GM12864 (cell line): ENCODE results near the gene UBAP1.
"Not testable (repeated sequence)": the region's sequence is repeated elsewhere in the genome, so short reads cannot be mapped to it uniquely, and the experiment has no call there.

Experiments
- DNase-seq: peaks from one replicate; pipeline ENCODE4 v3.0.0-alpha.2; 2011; ENCODE audit warnings: low read depth
- H3K4me3 ChIP-seq: 2 replicates; pipeline ENCODE4 v1.5.1; 2011; ENCODE audit warnings: mild to moderate bottlenecking, low read depth, low read length, control low read depth
- TF ChIP-seq, protein P1 (sequence below): IDR thresholded peaks from 2 replicates; pipeline ENCODE4 v1.5.1; 2011; ENCODE audit warnings: low read depth, mild to moderate bottlenecking, moderate library complexity, low read length, control low read depth, inconsistent platforms; ENCODE audit errors: missing control alignments

UBAP1 gene

DNA sequence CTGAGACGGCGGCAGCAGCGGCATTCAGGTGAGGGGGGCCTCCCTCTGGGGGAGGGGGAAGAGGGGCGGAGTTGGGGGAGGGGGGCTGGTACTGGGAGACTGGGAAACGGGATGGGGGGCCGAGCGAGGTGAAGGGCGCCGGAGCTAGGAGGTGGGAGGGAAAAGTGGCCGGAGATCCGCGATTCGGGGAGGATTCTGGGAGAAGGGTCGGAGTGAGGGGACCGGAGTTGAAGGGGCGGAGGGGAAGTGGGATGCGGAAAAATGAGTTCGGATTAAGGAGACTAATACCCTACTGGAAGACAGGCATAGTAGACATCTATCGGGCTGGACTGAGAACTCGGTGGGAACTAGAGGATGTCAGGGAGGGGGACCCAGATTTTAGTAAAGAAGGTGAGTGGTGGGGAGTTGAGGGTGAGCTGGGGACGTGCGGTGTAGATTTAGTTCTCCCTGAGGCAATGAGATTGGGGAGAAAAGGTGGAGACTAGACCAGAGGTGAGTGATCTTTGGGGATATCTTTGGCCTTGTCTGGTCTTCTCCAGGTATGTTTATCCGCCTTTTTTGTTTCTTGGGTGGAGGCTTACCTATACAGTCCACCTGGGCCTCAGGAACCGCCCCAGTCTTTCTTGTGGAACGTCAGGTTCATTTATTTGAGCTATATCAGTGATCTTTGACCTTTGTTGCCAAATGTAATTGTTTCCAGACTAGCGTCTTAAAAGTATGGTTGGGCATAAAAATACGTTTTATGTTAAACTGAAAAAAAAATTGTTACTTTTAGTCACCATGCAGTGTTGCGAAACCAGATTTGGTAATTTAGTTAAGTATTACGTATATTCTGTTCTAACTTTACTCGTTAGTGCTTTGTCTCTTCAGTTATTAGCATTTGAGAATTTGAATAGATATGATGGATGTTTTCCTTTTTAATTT, 632 bp downstream of the UBAP1 start:
- DNase-seq = no peak
- TF ChIP-seq, protein P1, sequence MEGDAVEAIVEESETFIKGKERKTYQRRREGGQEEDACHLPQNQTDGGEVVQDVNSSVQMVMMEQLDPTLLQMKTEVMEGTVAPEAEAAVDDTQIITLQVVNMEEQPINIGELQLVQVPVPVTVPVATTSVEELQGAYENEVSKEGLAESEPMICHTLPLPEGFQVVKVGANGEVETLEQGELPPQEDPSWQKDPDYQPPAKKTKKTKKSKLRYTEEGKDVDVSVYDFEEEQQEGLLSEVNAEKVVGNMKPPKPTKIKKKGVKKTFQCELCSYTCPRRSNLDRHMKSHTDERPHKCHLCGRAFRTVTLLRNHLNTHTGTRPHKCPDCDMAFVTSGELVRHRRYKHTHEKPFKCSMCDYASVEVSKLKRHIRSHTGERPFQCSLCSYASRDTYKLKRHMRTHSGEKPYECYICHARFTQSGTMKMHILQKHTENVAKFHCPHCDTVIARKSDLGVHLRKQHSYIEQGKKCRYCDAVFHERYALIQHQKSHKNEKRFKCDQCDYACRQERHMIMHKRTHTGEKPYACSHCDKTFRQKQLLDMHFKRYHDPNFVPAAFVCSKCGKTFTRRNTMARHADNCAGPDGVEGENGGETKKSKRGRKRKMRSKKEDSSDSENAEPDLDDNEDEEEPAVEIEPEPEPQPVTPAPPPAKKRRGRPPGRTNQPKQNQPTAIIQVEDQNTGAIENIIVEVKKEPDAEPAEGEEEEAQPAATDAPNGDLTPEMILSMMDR = no peak
- H3K4me3 ChIP-seq = peak overlapping the region; percentile 79

DNA sequence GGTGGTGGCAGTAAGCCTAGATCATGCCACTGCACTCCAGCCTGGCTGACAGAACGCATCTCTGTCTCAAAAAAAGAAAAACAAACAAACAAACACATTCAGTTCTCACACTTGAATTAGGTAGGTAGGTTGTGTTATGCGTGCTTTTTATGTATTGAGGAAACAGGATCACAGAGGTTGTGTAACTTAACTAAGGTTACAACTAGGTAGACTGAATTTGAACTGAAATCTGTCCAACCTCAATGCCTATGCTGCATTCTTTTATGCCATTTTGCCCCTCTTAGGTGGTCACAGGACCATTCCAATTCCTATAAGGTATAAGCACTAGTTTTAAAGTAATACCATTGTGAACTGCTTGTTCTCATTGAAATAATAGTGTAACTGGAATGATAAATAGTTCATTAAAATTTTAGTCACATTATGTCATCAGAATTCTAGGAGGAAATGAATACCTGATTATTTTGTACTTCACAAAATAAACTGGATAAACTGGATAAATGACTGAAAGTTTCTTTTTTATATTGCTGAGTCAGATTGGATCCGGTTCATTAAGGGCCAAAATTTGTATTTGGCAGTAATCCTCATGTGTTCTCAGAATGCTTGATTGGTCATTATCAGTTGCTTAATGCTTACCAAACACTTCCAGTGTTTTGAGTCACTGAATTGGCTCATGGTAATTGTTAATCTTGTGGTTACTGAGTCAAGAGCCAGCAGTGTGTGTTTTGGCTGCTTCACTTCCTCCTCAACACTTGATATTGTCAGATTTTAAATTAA, 7.1 kb downstream of the UBAP1 start:
- DNase-seq = no peak
- TF ChIP-seq, protein P1 = no peak
- H3K4me3 ChIP-seq = no peak overlapping the region

DNA sequence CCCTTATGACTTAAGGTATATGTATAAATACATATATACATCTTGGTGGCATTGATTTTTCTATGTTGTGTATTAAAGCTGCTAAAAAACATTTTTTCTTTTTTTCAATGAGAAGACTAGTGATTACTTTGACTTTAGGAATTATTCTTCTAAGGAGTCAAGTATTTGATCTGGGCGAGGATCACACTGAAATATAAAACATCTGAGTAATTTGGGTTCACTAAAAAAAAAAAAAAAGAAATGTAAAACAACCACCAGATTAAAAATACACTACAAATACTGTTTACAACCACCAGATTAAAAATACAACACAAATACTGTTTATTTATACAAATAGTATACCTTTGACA, 9.0 kb downstream of the UBAP1 start:
- no peak for DNase-seq
- no peak overlapping the region for H3K4me3 ChIP-seq
- TF ChIP-seq, protein P1 = no peak

DNA sequence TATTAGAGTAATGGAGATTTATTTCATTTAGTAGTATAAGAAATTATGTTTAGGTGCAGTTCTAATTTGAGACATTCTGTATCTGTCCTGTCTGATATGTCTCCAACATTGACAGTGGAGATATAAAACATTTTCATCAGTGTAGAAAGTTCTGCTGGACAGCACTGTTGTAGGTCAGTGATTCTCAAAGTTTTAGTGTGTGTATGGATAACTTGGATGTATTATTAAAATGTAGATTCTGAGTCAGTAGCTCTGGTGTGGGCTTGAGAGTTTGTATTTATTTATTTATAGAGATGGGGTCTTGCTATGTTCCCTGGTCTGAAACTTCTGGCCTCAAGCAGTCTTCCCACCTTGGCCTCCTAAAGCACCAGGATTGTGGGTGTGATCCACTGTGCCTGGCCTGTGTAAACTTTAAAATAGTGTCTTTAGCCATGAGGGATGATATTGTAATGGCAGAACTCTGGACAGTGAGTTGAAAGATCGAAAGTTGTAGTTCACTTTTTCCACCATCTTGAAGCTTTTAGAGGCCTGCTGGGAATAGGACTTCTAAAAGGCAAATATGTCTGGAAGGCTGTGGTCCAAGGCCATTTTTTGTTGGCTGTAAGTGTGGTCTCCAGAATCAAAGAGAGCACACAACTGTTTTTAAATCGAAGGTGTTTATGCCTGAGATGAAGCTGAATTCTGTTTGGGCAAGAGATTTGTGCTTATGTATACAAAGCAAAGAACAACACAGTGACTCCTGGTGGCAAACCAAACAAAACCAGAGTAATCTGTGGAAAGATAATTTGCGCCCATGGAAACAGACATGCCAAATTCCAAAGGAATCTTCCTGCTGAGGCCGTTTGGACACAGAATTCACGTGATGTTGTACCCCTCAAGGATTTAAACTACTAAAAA, 12.4 kb downstream of the UBAP1 start:
- no peak for DNase-seq
- no peak overlapping the region for H3K4me3 ChIP-seq
- TF ChIP-seq, protein P1 = peak; percentile 10

- DNase-seq = no peak
- TF ChIP-seq, protein P1 = no peak
- H3K4me3 ChIP-seq = no peak overlapping the region
Observed at GRCh38 chr9:34195143-34195542, 16.3 kb downstream of the UBAP1 start.

GRCh38 chr9:34197286-34197685, 18.4 kb downstream of the UBAP1 start:
- not testable (repeated sequence) for DNase-seq, H3K4me3 ChIP-seq
